ENCODE data around the gene DRAM2. TPM values are rescaled to one million over a fixed set of nuclear protein-coding genes. Genes with fewer than 3 reads are reported as not detected.

DRAM2 gene
- total and polyA plus RNA-seq, 2 of the 13 experiments (the other 11 are each of a cell fraction or from before 2014, with no cell fraction given): 33.2 to 123 TPM

GRCh38 chr1:111139324-111139955 lies 453 bp downstream of the DRAM2 start (continued):
- TF ChIP-seq ZNF569 (CRISPR knock-in tag; IDR thresholded peaks at IDR 0.05; ENCODE audit: borderline replicate concordance) (no peak), ZHX2 (IDR thresholded peaks at IDR 0.05; ENCODE audit: low read depth) (no peak), ZHX2 (CRISPR knock-in tag; IDR thresholded peaks at IDR 0.05; ENCODE audit: borderline replicate concordance) (no peak), MEF2D (CRISPR knock-in tag; IDR thresholded peaks at IDR 0.05) (no peak), ZNF530 (CRISPR knock-in tag; IDR thresholded peaks at IDR 0.05; ENCODE audit: low read depth) (no peak), IRX3 (CRISPR knock-in tag; IDR thresholded peaks at IDR 0.05; ENCODE audit: borderline replicate concordance, low read depth) (no peak), CHD4 (IDR thresholded peaks at IDR 0.05; ENCODE audit: borderline replicate concordance, low read length) (no peak), ZBTB44 (CRISPR knock-in tag; IDR thresholded peaks at IDR 0.05) (no peak), RXRA (CRISPR knock-in tag; IDR thresholded peaks at IDR 0.05) (no peak), ZNF674 (CRISPR knock-in tag; IDR thresholded peaks at IDR 0.05; ENCODE audit: low read depth) (no peak), ATF7-NPFF (CRISPR knock-in tag; IDR thresholded peaks at IDR 0.05; ENCODE audit: low read depth) (no peak), PATZ1 (CRISPR knock-in tag; IDR thresholded peaks at IDR 0.05) (peak; percentile 62), SALL1 (CRISPR knock-in tag; IDR thresholded peaks at IDR 0.05) (no peak; the same call in 1 of the 2 replicates), ZNF577 (CRISPR knock-in tag; IDR thresholded peaks at IDR 0.05; ENCODE audit: borderline replicate concordance, low read depth) (no peak), SAP130 (CRISPR knock-in tag; IDR thresholded peaks at IDR 0.05; ENCODE audit: low read depth) (no peak), SMYD3 (CRISPR knock-in tag; IDR thresholded peaks at IDR 0.05) (no peak), ZNF367 (CRISPR knock-in tag; IDR thresholded peaks at IDR 0.05; ENCODE audit: borderline replicate concordance) (no peak), EZH2 (conservative IDR thresholded peaks at IDR 0.05; ENCODE audit: low read depth, low read length) (no peak), TFDP2 (CRISPR knock-in tag; IDR thresholded peaks at IDR 0.05) (no peak)
